ENCODE results near the gene RASIP1. TPM values are rescaled to one million over a fixed set of nuclear protein-coding genes. Genes with fewer than 3 reads are reported as not detected.
"Not testable (repeated sequence)": the region's sequence is repeated elsewhere in the genome, so short reads cannot be mapped to it uniquely, and the experiment has no call there.

Gene RASIP1
- total and polyA plus RNA-seq, 2 of the 8 experiments (the other 6 are each of a cell fraction or from before 2014, with no cell fraction given) = 9.3 to 11.4 TPM

- 93% methylated on average over 9 of the region's 13 CpGs; no CpG with 5 or more reads in 1 of the 2 experiments for WGBS, 2 experiments (ENCODE audit: extremely low coverage in 1 of 2, insufficient coverage in 1 of 2, insufficient read length in 1 of 2, insufficient replicate concordance in 2 of 2, low coverage in 1 of 2, low lambda C conversion rate in 2 of 2, missing lambda C conversion rate in 1 of 2)
Measured at GRCh38 chr19:48718106-48718505, 22.3 kb downstream of the RASIP1 start.

More at GRCh38 chr19:48718106-48718505, 22.3 kb downstream of the RASIP1 start:
- peaks cover 0 to 28% (median 13%) of the 10 kb centered on the region in 4 experiments; a peak in 6 of 7 replicates for H3K4me1 ChIP-seq (replicated peaks in 1 of 4; ENCODE audit: control insufficient read depth in 3 of 4, insufficient read depth in 4 of 4, low read length in 3 of 4)
- ChIA-PET POLR2A (ENCODE audit: partially characterized antibody) (interaction anchor here (0.9 to 7.7 kb wide), 3 partner anchors 10 to 73 kb away, joined by 3 to 59 read pairs (median 3); partner anchors contain the start of gene FUT2), CTCF (ENCODE audit: partially characterized antibody) (interaction anchor here (0.9 to 8.2 kb wide), 3 partner anchors 22 to 109 kb away, joined by 3 to 53 read pairs (median 8); partner anchors contain the start of gene FUT2)
- not testable (repeated sequence) for H3K56ac ChIP-seq (replicated peaks; ENCODE audit: insufficient read length, low read depth, low read length); DNase-seq (ENCODE audit: low read depth in 1 of 2, low spot score in 2 of 2); H4K8ac ChIP-seq (ENCODE audit: extremely low read depth, insufficient read depth, low read length); H2AFZ ChIP-seq (ENCODE audit: low read length); H3K9ac ChIP-seq (replicated peaks in 1 of 4; ENCODE audit: extremely low read depth in 1 of 4, low read depth in 3 of 4, low read length in 3 of 4); H3K14ac ChIP-seq (ENCODE audit: insufficient read length); H2BK120ac ChIP-seq (replicated peaks; ENCODE audit: low read depth, low read length); H3K9me3 ChIP-seq (ENCODE audit: insufficient read depth in 2 of 2, low read depth in 1 of 2, low read length in 1 of 2); FAIRE-seq; H3K4ac ChIP-seq (replicated peaks; ENCODE audit: insufficient read length, low read depth, low read length); H4K91ac ChIP-seq (replicated peaks; ENCODE audit: insufficient read length, low read length); H4K20me1 ChIP-seq (replicated peaks in 1 of 2; ENCODE audit: control insufficient read depth in 1 of 2, insufficient read depth in 2 of 2, low read length in 2 of 2); H2BK15ac ChIP-seq (ENCODE audit: low read length); H2BK12ac ChIP-seq (ENCODE audit: low read depth, low read length); H3K79me1 ChIP-seq (ENCODE audit: low read depth, low read length); H3K79me2 ChIP-seq (ENCODE audit: control insufficient read depth in 1 of 2, insufficient read depth in 2 of 2, low read length in 2 of 2); H3K27ac ChIP-seq (ENCODE audit: low read depth, low read length); H3K4me3 ChIP-seq (ENCODE audit: extremely low read depth in 1 of 4, insufficient read depth in 2 of 4, low read depth in 3 of 4, low read length in 4 of 4); H4K5ac ChIP-seq (ENCODE audit: insufficient read length, low read depth, low read length); H3K27me3 ChIP-seq (replicated peaks in 1 of 4; ENCODE audit: control insufficient read depth in 3 of 4, extremely low read depth in 1 of 4, insufficient read depth in 3 of 4, low read length in 3 of 4); H3K23ac ChIP-seq (ENCODE audit: insufficient read length); H3K18ac ChIP-seq (ENCODE audit: extremely low read depth, low read length); H2BK20ac ChIP-seq (ENCODE audit: low read length); H2AK5ac ChIP-seq (ENCODE audit: low read depth, low read length); H3K36me3 ChIP-seq (ENCODE audit: control insufficient read depth in 2 of 4, insufficient read depth in 4 of 4, low read length in 3 of 4)
- H2BK5ac ChIP-seq (ENCODE audit: low read depth, low read length) = peak overlapping the region; percentile 66; the same call in 1 of the 2 replicates
- H3K4me2 ChIP-seq (ENCODE audit: insufficient read depth in 1 of 2, low read depth in 2 of 2, low read length in 2 of 2) = peak overlapping the region in 1 of 2 experiments; percentile 32; a peak in 1 of 4 replicates
- H3K23me2 ChIP-seq (ENCODE audit: low read depth, low read length) = peaks cover 20% of the 10 kb centered on the region; the same call in 1 of the 2 replicates

Measured in H1 (cell line).